Suprapubic skin (tissue), 4 donors: ENCODE data around the gene DTYMK. TPM values are rescaled to one million over a fixed set of nuclear protein-coding genes. Genes with fewer than 3 reads are reported as not detected.

Experiments used
- DNase-seq, 2 donors: peaks; one replicate each; pipeline ENCODE4 v3.0.0-alpha.2; 2019; ENCODE audit warnings: low spot score in 2 of 2
- H3K27ac ChIP-seq: fragments of 200-600 bp; sonication (generic); one replicate; pipeline ENCODE4 v1.5.1; 2019
- H3K27me3 ChIP-seq: fragments of 200-600 bp; sonication (generic); one replicate; pipeline ENCODE4 v1.5.1; 2019
- H3K36me3 ChIP-seq: fragments of 200-600 bp; sonication (generic); one replicate; pipeline ENCODE4 v1.5.1; 2019
- H3K4me1 ChIP-seq: fragments of 200-600 bp; sonication (generic); one replicate; pipeline ENCODE4 v1.5.1; 2019
- H3K4me3 ChIP-seq: fragments of 200-600 bp; sonication (generic); one replicate; pipeline ENCODE4 v1.5.1; 2019; ENCODE audit warnings: mild to moderate bottlenecking
- H3K9me3 ChIP-seq: fragments of 200-600 bp; sonication (generic); one replicate; pipeline ENCODE4 v1.5.1; 2019
- CTCF ChIP-seq, 2 donors: fragments of 200-600 bp in 1 of 2; fragments of 450-650 bp in 1 of 2; sonication (generic) in 1 of 2; IDR thresholded peaks; one replicate each; pipeline ENCODE4 v1.5.1; 2016 to 2019; ENCODE audit warnings: antibody characterized with exemption in 2 of 2, mild to moderate bottlenecking in 1 of 2, moderate library complexity in 1 of 2
- EP300 ChIP-seq: sonication (generic); formaldehyde crosslinking; IDR thresholded peaks from one replicate; pipeline ENCODE4 v1.6.1; 2017; ENCODE audit warnings: antibody characterized with exemption
- POLR2A ChIP-seq, 2 donors: fragments of 450-650 bp; IDR thresholded peaks; one replicate each; pipeline ENCODE4 v1.6.1; 2017; ENCODE audit warnings: antibody characterized with exemption in 2 of 2, mild to moderate bottlenecking in 2 of 2, moderate library complexity in 2 of 2
- POLR2AphosphoS5 ChIP-seq, 3 donors: sonication (generic); formaldehyde crosslinking; IDR thresholded peaks; one replicate each; pipeline ENCODE4 v1.6.1; 2017; ENCODE audit warnings: antibody characterized with exemption in 3 of 3
- whole genome bisulfite sequencing: methylation state at CpG from one replicate; pipeline ENCODE4 v1.1.5; 2018; 5-methylcytosine and 5-hydroxymethylcytosine counted together
- total RNA-seq, 4 donors: library from RNA; depleted of rRNA; stranded (reverse); fragments of >200 nt; gene quantifications; one replicate each; pipeline ENCODE4 v1.1.0, GENCODE V29; 2016

Gene DTYMK
- total RNA-seq, 4 donors from 2014 or later, result 14.6 to 29.1 (median 18.2) TPM

DNA sequence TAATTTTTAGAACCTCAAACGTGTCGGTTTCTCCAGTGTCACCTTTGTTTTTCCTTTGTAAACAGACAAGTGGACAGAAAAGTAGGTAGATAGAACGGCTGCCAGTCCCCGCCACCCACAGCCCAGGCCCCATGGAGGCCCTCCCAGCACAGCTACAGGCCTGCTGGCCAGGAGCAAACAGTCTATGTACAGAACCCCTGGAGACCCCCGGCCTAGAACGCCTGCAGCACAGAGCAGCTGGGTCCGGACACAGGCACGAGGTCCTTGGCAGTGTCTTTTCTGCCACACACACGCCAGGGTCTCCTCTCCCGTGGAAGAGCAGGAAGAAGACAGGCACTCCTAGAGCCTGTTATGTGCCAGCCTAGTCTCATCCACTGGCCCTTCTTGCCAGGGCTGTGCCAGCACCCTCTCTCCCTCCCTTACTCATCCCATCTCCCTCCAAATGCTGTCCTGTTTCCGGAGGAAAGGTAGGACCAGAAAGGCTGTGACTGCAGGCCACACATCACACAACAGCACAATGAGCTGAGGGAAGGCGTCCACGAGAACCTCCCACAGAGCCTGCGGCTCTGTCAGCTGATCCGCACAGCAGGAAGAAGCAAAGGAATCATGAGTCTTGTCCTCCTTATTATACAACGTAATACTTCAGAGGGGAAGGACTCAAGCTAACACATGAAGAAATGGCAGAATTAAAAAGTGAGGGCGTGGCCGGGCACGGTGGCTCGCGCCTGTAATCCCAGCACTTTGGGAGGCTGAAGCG, 7.7 kb downstream of the DTYMK start:
- WGBS, result 85% methylated on average over 18 of the region's 22 CpGs
- Histone ChIP-seq H3K27me3 (no peaks in the 10 kb centered on the region), H3K36me3 (peaks cover 48% of the 10 kb centered on the region), H3K4me1 (no peaks in the 10 kb centered on the region), H3K9me3 (no peaks in the 10 kb centered on the region), H3K27ac (no peak overlapping the region), H3K4me3 (no peak overlapping the region)
- TF ChIP-seq POLR2A (IDR thresholded peaks at IDR 0.05) (no peak), CTCF (IDR thresholded peaks at IDR 0.05) (no peak), POLR2AphosphoS5 (IDR thresholded peaks at IDR 0.05) (no peak), EP300 (no peak)
- DNase-seq, result no peak

DNA sequence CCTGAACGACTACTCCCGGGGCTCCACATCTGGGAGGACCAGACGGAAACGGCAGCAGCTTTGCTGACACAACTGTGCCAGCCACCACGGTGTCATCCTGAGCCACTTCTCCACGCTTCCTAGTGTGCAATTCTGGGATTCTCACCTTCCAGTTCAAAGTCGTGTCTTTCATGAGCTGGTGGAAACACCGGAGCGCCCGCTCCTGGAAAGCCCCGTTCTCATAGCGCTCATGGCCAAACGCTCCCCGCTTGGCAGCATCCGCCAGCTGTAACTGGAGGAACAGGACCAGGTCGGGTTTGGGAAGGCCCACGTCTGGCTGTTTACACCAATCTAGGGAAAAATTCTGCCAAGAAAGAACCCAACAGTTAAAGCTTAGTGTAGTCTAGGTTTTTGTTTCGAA, 8.3 kb downstream of the DTYMK start:
- peaks cover 46% of the 10 kb centered on the region for H3K36me3 ChIP-seq
- H3K27me3 ChIP-seq, result no peaks in the 10 kb centered on the region
- TF ChIP-seq POLR2A (IDR thresholded peaks at IDR 0.05) (no peak), EP300 (no peak), CTCF (IDR thresholded peaks at IDR 0.05) (no peak), POLR2AphosphoS5 (IDR thresholded peaks at IDR 0.05) (no peak)
- no peaks in the 10 kb centered on the region for H3K4me1 ChIP-seq
- no peak overlapping the region for H3K27ac ChIP-seq
- WGBS, result 80% methylated on average over 14 of the region's 18 CpGs
- no peak overlapping the region for H3K4me3 ChIP-seq
- no peak for DNase-seq
- H3K9me3 ChIP-seq, result no peaks in the 10 kb centered on the region

GRCh38 chr2:241677392-241677791, 9.2 kb downstream of the DTYMK start:
- Histone ChIP-seq H3K27me3 (no peaks in the 10 kb centered on the region), H3K27ac (no peak overlapping the region), H3K36me3 (peaks cover 43% of the 10 kb centered on the region), H3K4me3 (no peak overlapping the region), H3K9me3 (no peaks in the 10 kb centered on the region), H3K4me1 (no peaks in the 10 kb centered on the region)
- TF ChIP-seq POLR2A (IDR thresholded peaks at IDR 0.05), result no peak
- TF ChIP-seq POLR2AphosphoS5 (IDR thresholded peaks at IDR 0.05), result no peak
- TF ChIP-seq CTCF (IDR thresholded peaks at IDR 0.05), result no peak
- no peak for TF ChIP-seq EP300
- DNase-seq, result no peak
- WGBS, result 90% methylated on average over 24 of the region's 24 CpGs

- Histone ChIP-seq H3K9me3 (no peaks in the 10 kb centered on the region), H3K4me1 (no peaks in the 10 kb centered on the region), H3K36me3 (peaks cover 46% of the 10 kb centered on the region), H3K27ac (no peak overlapping the region), H3K4me3 (no peak overlapping the region), H3K27me3 (no peaks in the 10 kb centered on the region)
- WGBS, result 96% methylated on average over 13 of the region's 17 CpGs
- no peak for DNase-seq
- no peak for TF ChIP-seq POLR2A (IDR thresholded peaks at IDR 0.05)
- TF ChIP-seq CTCF (IDR thresholded peaks at IDR 0.05), result no peak
- TF ChIP-seq POLR2AphosphoS5 (IDR thresholded peaks at IDR 0.05), result no peak
- no peak for TF ChIP-seq EP300
These were observed 9.9 kb downstream of the DTYMK start for GRCh38 chr2:241676665-241677064.

- Histone ChIP-seq H3K4me3 (no peak overlapping the region), H3K9me3 (no peaks in the 10 kb centered on the region), H3K27me3 (no peaks in the 10 kb centered on the region), H3K36me3 (peaks cover 49% of the 10 kb centered on the region), H3K27ac (no peak overlapping the region), H3K4me1 (no peaks in the 10 kb centered on the region)
- WGBS, result 75% methylated on average over 12 of the region's 17 CpGs
- no peak for DNase-seq
- TF ChIP-seq CTCF (IDR thresholded peaks at IDR 0.05) (no peak), POLR2A (IDR thresholded peaks at IDR 0.05) (no peak), POLR2AphosphoS5 (IDR thresholded peaks at IDR 0.05) (no peak), EP300 (no peak)
These were observed 10.7 kb downstream of the DTYMK start for GRCh38 chr2:241675885-241676284.
